HG03558 (cell line): ENCODE measurements around the gene C1QTNF12.

ENCODE experiments used
- ATAC-seq: cut with Tn5 transposase; IDR thresholded peaks from one replicate; pipeline ENCODE4 v1.9.1; 2021; ENCODE audit warnings: moderate number of reproducible peaks; ENCODE audit not compliant: unreplicated experiment; ENCODE audit errors: extremely low read depth

C1QTNF12 gene

GRCh38 chr1:1282998-1283397 is 36.5 kb upstream of the C1QTNF12 start:
- ATAC-seq: no peak

GRCh38 chr1:1281533-1282321 is 35.2 kb upstream of the C1QTNF12 start:
- no peak for ATAC-seq

GRCh38 chr1:1280782-1281481 is 34.4 kb upstream of the C1QTNF12 start:
- ATAC-seq: no peak

GRCh38 chr1:1279028-1279427 is 32.5 kb upstream of the C1QTNF12 start:
- ATAC-seq: no peak

- no peak for ATAC-seq
These were observed 32.1 kb upstream of the C1QTNF12 start for GRCh38 chr1:1278620-1279019.

GRCh38 chr1:1275836-1276235 is 29.3 kb upstream of the C1QTNF12 start:
- ATAC-seq: no peak

- no peak for ATAC-seq
These were observed 28.5 kb upstream of the C1QTNF12 start for GRCh38 chr1:1274931-1275431.

- ATAC-seq: no peak
These were observed 27.9 kb upstream of the C1QTNF12 start for GRCh38 chr1:1274299-1274930.

- no peak for ATAC-seq
These were observed 27.2 kb upstream of the C1QTNF12 start, which contains the start of gene UBE2J2 for GRCh38 chr1:1273512-1274298. UBE2J2 (minus strand) TSS chr1:1273854; CDS start chr1:1267992, 5,862 bp downstream.

GRCh38 chr1:1273209-1273511 is 26.6 kb upstream of the C1QTNF12 start:
- no peak for ATAC-seq

- no peak for ATAC-seq
These were observed 26.1 kb upstream of the C1QTNF12 start for GRCh38 chr1:1272341-1273208.

GRCh38 chr1:1270813-1271212 is 24.3 kb upstream of the C1QTNF12 start:
- no peak for ATAC-seq

- ATAC-seq: no peak
These were observed 21.8 kb upstream of the C1QTNF12 start for GRCh38 chr1:1268284-1268682.

GRCh38 chr1:1267488-1268283 is 21.2 kb upstream of the C1QTNF12 start:
- ATAC-seq: no peak

GRCh38 chr1:1264868-1265272 is 18.3 kb upstream of the C1QTNF12 start:
- no peak for ATAC-seq

GRCh38 chr1:1264026-1264425 is 17.5 kb upstream of the C1QTNF12 start:
- ATAC-seq: no peak

GRCh38 chr1:1262758-1263157 is 16.2 kb upstream of the C1QTNF12 start:
- no peak for ATAC-seq

- ATAC-seq: no peak
These were observed 15.5 kb upstream of the C1QTNF12 start for GRCh38 chr1:1262071-1262470.
